AG04449 (cell line): ENCODE measurements around the gene TP73.

Source experiments
- CTCF ChIA-PET: fragments of 350-600 bp; formaldehyde crosslinking; extraction: SDS; loops from one replicate; lab custom pipeline; 2021; ENCODE audit warnings: antibody characterized with exemption; lab: Yijun Ruan, JAX
- POLR2A ChIA-PET: fragments of 400-600, 350-600 bp; formaldehyde crosslinking; extraction: SDS; loops from one replicate; lab custom pipeline; 2020; ENCODE audit warnings: antibody characterized with exemption, inconsistent platforms; lab: Yijun Ruan, JAX
- DNase-seq: peaks from one replicate; pipeline ENCODE4 v3.0.0-alpha.2; 2010; ENCODE audit warnings: low read depth, low spot score
- H3K4me3 ChIP-seq: 2 replicates; pipeline ENCODE4 v1.5.1; 2011; ENCODE audit warnings: low read depth, mild to moderate bottlenecking, control low read depth, low read length
- CTCF ChIP-seq: IDR thresholded peaks from one replicate; pipeline ENCODE4 v1.5.1; 2011; ENCODE audit warnings: mild to moderate bottlenecking, moderate library complexity, low read length, control low read depth, inconsistent platforms; ENCODE audit not compliant: insufficient read depth; ENCODE audit errors: missing control alignments

TP73 gene

DNA sequence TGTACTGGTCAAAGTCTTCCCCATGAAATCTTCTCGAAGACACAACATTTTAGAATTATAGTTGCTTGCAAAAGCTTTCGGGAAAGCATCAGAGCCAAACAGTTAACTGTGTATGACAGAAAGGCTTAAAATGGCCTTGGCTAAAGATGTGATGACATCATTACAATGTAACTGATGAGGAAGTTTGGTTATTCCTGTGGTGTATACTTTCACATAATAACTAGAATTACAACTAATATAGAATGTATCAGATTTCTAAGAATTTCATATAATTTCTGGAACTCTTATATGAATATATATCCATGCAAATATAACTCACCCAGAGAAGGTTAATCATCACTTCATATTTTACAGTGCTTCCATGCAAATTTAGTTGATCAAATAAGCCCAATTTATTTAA, 8.4 kb downstream of the TP73 start:
- ChIA-PET CTCF (no interaction called here), POLR2A (no interaction called here)
- no peak for TF ChIP-seq CTCF
- no peak overlapping the region for H3K4me3 ChIP-seq
- no peak for DNase-seq

DNA sequence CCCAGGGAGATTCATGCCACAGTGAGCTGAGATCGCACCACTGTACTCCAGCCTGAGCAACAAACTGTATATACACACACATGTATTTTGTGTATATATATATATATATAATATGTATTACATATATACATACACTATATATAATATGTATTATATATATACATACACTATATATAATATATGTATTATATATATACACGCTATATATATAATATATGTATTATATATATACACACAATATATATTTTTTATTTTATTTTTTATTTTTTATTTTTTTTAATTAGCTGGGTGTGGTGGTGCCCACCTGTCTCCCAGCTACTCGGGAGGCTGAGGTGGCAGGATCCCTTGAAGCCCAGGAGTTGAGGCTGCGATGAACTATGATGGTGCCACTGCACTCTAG, 9.3 kb downstream of the TP73 start:
- TF ChIP-seq CTCF: no peak
- DNase-seq: no peak
- no peak overlapping the region for H3K4me3 ChIP-seq
- CTCF ChIA-PET: no interaction called here
- POLR2A ChIA-PET: no interaction called here

DNA sequence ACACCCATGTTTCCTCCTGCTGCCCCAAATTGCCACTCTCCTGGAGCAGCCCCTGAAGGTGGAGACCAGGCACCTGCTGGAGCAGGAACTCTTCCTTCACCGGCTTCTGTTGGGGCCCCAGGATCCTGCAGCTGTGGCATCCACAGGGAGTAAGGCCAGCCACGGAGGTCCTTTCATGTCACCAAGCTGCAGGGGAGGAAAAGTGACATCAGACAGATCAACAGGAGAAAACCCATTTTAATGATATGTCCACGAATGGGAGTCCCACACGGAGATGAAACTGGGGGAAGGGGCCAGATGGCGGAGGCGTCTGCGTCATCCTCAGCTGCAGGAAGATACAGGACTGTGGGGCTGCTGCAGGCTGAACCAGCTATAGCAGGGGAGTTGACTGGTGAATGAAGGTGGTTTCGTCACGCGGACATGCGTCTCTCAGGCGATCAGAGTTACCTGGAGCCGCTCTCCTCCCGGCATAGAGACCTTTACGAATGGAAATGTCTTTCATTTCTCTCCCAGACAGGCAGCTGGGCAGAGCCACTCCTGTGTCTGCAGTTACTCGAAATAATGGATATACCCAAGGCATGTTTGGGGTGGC, 9.9 kb downstream of the TP73 start:
- no peak for DNase-seq
- POLR2A ChIA-PET: no interaction called here
- CTCF ChIA-PET: interaction anchor here (1.1 kb wide), 1 partner anchor 33 kb away, joined by 3 read pairs; no protein-coding TSS in a partner anchor
- H3K4me3 ChIP-seq: no peak overlapping the region
- no peak for TF ChIP-seq CTCF

GRCh38 chr1:3663999-3664699, 11.8 kb downstream of the TP73 start:
- CTCF ChIA-PET: no interaction called here
- TF ChIP-seq CTCF: no peak
- H3K4me3 ChIP-seq: no peak overlapping the region
- DNase-seq: no peak
- POLR2A ChIA-PET: no interaction called here

GRCh38 chr1:3664700-3665375, 12.5 kb downstream of the TP73 start:
- CTCF ChIA-PET: interaction anchor here (1.4 kb wide), 1 partner anchor 12 kb away, joined by 4 read pairs; no protein-coding TSS in a partner anchor
- no peak overlapping the region for H3K4me3 ChIP-seq
- no peak for DNase-seq
- no peak for TF ChIP-seq CTCF
- POLR2A ChIA-PET: no interaction called here

DNA sequence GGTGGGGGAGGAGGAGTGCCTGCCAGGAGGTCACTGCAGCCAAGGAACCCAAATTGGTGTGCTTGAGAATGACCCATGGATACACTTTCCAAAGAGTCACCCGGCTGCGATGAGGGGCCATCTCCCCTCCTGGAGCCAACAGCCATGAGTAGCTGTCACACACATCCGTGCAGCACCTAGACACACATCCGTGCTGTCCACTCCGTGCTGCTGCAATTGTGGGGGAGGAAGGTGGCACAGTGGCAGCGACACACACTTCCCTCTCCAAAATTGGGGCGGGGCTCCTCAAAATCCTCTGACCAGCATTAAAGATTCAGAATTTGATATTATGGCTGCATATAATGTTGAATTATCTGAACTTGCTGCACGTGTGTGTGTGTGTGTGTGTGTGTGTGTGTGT, 15.8 kb downstream of the TP73 start:
- ChIA-PET CTCF (no interaction called here), POLR2A (no interaction called here)
- no peak overlapping the region for H3K4me3 ChIP-seq
- no peak for TF ChIP-seq CTCF
- no peak for DNase-seq
